GM23338 (cell line): ENCODE results near the gene TOX2.

ENCODE experiments used
- CREB1 ChIP-seq: fragments of 250-450 bp; sonication (Bioruptor Pico); IDR thresholded peaks from 2 replicates; pipeline ENCODE4 v1.5.0; 2020; ENCODE audit warnings: low read depth, mild to moderate bottlenecking, moderate library complexity
- CTCF ChIP-seq, 2 experiments: fragments of 200-600 bp in 1 of 2; sonication (generic) in 1 of 2; conservative IDR thresholded peaks; 2 replicates each; pipeline versions ENCODE4 v1.5.1 to v1.6.1; 2016 to 2017; ENCODE audit warnings: antibody characterized with exemption in 2 of 2, low read depth in 2 of 2, mild to moderate bottlenecking in 2 of 2, moderate library complexity in 1 of 2
- EZH2 ChIP-seq: fragments of 200-600 bp; sonication (generic); IDR thresholded peaks from one replicate; pipeline ENCODE4 v1.8.0; 2017; ENCODE audit warnings: antibody characterized with exemption, mild to moderate bottlenecking, low read depth; ENCODE audit not compliant: unreplicated experiment
- EZH2phosphoT487 ChIP-seq: fragments of 200-600 bp; sonication (generic); IDR thresholded peaks from one replicate; pipeline ENCODE4 v1.8.1; 2018; ENCODE audit warnings: antibody characterized with exemption; ENCODE audit not compliant: unreplicated experiment
- JUNB ChIP-seq: IDR thresholded peaks from one replicate; pipeline ENCODE4 v1.6.1; 2016; ENCODE audit warnings: antibody characterized with exemption; ENCODE audit not compliant: unreplicated experiment
- POLR2AphosphoS5 ChIP-seq: IDR thresholded peaks from 2 replicates; pipeline ENCODE4 v1.6.1; 2016; ENCODE audit warnings: antibody characterized with exemption, low read depth
- ZNF331 ChIP-seq: fragments of 250-450 bp; sonication (Bioruptor Pico); IDR thresholded peaks from 2 replicates; pipeline ENCODE4 v1.5.0; 2020; ENCODE audit warnings: low read depth, mild to moderate bottlenecking, moderate library complexity
- TF ChIP-seq, protein P1 (sequence below): IDR thresholded peaks from one replicate; pipeline ENCODE4 v1.6.1; 2018; ENCODE audit warnings: antibody characterized with exemption; ENCODE audit not compliant: unreplicated experiment
- TF ChIP-seq, protein P2 (sequence below): IDR thresholded peaks from 2 replicates; pipeline ENCODE4 v1.6.1; 2016; ENCODE audit warnings: antibody characterized with exemption

DNA sequence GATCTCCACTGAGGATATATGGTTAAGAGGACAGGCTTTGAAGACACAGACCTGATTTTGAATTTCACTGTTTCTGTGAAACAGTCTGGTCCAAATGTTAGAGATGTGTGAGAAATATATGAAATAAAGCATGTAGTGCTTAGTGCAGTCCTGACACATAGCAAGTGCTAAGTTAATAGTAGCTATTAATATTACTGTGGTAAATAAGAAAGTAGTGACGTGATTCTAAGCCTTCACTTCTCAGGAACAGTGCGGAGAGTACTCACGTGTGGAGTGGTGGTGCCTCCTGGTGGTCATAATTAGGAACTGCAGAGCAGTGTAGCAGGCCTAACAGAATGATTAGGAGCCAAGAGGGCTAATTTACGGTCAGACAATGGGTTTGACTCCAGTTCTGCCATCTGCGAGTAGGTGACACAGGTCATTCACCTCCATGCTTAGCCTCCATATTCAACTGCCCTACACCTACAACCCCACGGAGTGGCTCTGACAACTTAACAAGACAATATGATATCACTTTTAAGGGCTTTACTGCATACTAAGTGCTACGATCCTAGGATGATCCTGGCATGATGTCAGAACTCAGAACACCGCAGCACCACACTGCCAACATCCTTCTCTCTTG lies 166.1 kb downstream of the TOX2 start:
- TF ChIP-seq CTCF (conservative IDR thresholded peaks at IDR 0.05; ENCODE audit: low read depth in 2 of 2): peak; percentile 97 to 98
- TF ChIP-seq EZH2: no peak
- no peak for TF ChIP-seq POLR2AphosphoS5
- no peak for TF ChIP-seq EZH2phosphoT487
- TF ChIP-seq, protein P1, sequence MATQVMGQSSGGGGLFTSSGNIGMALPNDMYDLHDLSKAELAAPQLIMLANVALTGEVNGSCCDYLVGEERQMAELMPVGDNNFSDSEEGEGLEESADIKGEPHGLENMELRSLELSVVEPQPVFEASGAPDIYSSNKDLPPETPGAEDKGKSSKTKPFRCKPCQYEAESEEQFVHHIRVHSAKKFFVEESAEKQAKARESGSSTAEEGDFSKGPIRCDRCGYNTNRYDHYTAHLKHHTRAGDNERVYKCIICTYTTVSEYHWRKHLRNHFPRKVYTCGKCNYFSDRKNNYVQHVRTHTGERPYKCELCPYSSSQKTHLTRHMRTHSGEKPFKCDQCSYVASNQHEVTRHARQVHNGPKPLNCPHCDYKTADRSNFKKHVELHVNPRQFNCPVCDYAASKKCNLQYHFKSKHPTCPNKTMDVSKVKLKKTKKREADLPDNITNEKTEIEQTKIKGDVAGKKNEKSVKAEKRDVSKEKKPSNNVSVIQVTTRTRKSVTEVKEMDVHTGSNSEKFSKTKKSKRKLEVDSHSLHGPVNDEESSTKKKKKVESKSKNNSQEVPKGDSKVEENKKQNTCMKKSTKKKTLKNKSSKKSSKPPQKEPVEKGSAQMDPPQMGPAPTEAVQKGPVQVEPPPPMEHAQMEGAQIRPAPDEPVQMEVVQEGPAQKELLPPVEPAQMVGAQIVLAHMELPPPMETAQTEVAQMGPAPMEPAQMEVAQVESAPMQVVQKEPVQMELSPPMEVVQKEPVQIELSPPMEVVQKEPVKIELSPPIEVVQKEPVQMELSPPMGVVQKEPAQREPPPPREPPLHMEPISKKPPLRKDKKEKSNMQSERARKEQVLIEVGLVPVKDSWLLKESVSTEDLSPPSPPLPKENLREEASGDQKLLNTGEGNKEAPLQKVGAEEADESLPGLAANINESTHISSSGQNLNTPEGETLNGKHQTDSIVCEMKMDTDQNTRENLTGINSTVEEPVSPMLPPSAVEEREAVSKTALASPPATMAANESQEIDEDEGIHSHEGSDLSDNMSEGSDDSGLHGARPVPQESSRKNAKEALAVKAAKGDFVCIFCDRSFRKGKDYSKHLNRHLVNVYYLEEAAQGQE: no peak
- no peak for TF ChIP-seq CREB1 (CRISPR knock-in tag)
- no peak for TF ChIP-seq JUNB
- TF ChIP-seq, protein P2, sequence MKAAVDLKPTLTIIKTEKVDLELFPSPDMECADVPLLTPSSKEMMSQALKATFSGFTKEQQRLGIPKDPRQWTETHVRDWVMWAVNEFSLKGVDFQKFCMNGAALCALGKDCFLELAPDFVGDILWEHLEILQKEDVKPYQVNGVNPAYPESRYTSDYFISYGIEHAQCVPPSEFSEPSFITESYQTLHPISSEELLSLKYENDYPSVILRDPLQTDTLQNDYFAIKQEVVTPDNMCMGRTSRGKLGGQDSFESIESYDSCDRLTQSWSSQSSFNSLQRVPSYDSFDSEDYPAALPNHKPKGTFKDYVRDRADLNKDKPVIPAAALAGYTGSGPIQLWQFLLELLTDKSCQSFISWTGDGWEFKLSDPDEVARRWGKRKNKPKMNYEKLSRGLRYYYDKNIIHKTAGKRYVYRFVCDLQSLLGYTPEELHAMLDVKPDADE: no peak
- TF ChIP-seq ZNF331 (CRISPR knock-in tag): no peak
